Heart right ventricle (tissue), 16 donors: ENCODE results near the gene ZFHX3. TPM values are rescaled to one million over a fixed set of nuclear protein-coding genes. Genes with fewer than 3 reads are reported as not detected.
A peak's percentile ranks its signal among the peaks of the same experiment; 100 is the strongest.

Experiments
- ATAC-seq, 8 donors: fragments of 200-7000 bp; cut with Tn5 transposase; one replicate each; pipeline ENCODE4 v1.9.1; 2020; ENCODE audit warnings: mild to moderate bottlenecking in 8 of 8, moderate library complexity in 8 of 8, moderate number of reproducible peaks in 1 of 8
- DNase-seq, 2 donors: peaks; one replicate each; pipeline ENCODE4 v3.0.0-alpha.2; 2020
- H3K27ac ChIP-seq, 10 donors: fragments of 200-600 bp; sonication (generic) in 2 of 10; one replicate each; pipeline versions ENCODE4 v1.5.0 to v1.8.0; 2020 to 2022; ENCODE audit warnings: mild to moderate bottlenecking in 3 of 10
- H3K27me3 ChIP-seq, 7 donors: fragments of 200-600 bp; one replicate each; pipeline ENCODE4 v1.8.0; 2021 to 2022; ENCODE audit warnings: mild to moderate bottlenecking in 2 of 7
- H3K36me3 ChIP-seq, 9 donors: fragments of 200-600 bp; sonication (generic) in 1 of 9; one replicate each; pipeline versions ENCODE4 v1.5.0 to v1.8.0; 2020 to 2022; ENCODE audit warnings: mild to moderate bottlenecking in 2 of 9
- H3K4me1 ChIP-seq, 9 donors: fragments of 200-600 bp; sonication (generic) in 1 of 9; one replicate each; pipeline versions ENCODE4 v1.5.0 to v1.8.0; 2020 to 2022; ENCODE audit warnings: mild to moderate bottlenecking in 4 of 9
- H3K4me3 ChIP-seq, 10 donors: fragments of 200-600 bp; sonication (generic) in 2 of 10; one replicate each; pipeline versions ENCODE4 v1.5.0 to v1.8.0; 2020 to 2022; ENCODE audit warnings: mild to moderate bottlenecking in 7 of 10, moderate library complexity in 2 of 10
- H3K9me3 ChIP-seq, 11 donors: fragments of 200-600 bp in 10 of 11; sonication (generic) in 2 of 11; one replicate each; pipeline versions ENCODE4 v1.5.0 to v1.8.0; 2013 to 2022; ENCODE audit warnings: mild to moderate bottlenecking in 2 of 11, control low read depth in 1 of 11, moderate library complexity in 1 of 11
- CTCF ChIP-seq, 9 donors: fragments of 200-600 bp; sonication (generic) in 2 of 9; IDR thresholded peaks; one replicate each; pipeline versions ENCODE4 v1.5.0 to v1.8.0; 2021 to 2022; ENCODE audit warnings: antibody characterized with exemption in 9 of 9, mild to moderate bottlenecking in 5 of 9, moderate library complexity in 1 of 9
- whole genome bisulfite sequencing, 2 donors: extraction: QIAGEN DNeasy Blood & Tissue Kit; methylation state at CpG; one replicate each; pipeline ENCODE4 v1.1.7; 2013; ENCODE audit warnings: inconsistent platforms in 1 of 2; 5-methylcytosine and 5-hydroxymethylcytosine counted together
- intact Hi-C, 10 donors: fragments of 100-400 bp; cut with DNase I; formaldehyde crosslinking; loops; one replicate each; pipeline versions ENCODE4 v1.11.1 to v1.14.2; 2022
- polyA plus RNA-seq, 2 donors: library from polyadenylated mRNA; stranded (reverse); fragments of 200-250 nt; gene quantifications; one replicate each; pipeline ENCODE4 v1.2.3, GENCODE V29; 2013
- total RNA-seq, 10 donors: library from RNA; stranded (reverse); fragmentation: NEBNext Ultra II Directional in 3 of 10; extraction: Animal tissue kit (Norgen Biotek cat#: 25700) in 3 of 10; gene quantifications; one replicate each; pipeline versions ENCODE4 v1.2.1 to v1.2.4, GENCODE V29; 2021 to 2023
- donor health status: Arrhythmogenic right ventricular cardiomyopathy.
- donor health status: ischemic (EF 13 %, LVEDD 7.1; RV severe dilation, severe dysfunction).
- donor health status: healthy with polysubstance abuse.
- donor health status: DM: no; HTN: yes; CAD: no.
- donor health status: DM: no; HTN: no; CAD: no.
- donor health status: ischemic (EF 25% LVEDD 6.9; RV normal size, moderate dysfunction).
- donor health status: ischemic (EF 25% LVEDD 5.7; RV mildly dilated, moderate dysfunction).
- donor health status: healthy.
- donor health status: DM: yes; HTN: yes; CAD: no.
- donor health status: Ischemic cardiomyopathy.
- donor health status: ischemic (EF 35%, LVEDD 5.7; RV mildly dilated, moderate dysfunction).
- donor health status: nonischemic (EF 11% LVEDD 7.7; RV severe dilation, severe dysfunction).
- donor health status: DM: yes; HTN: yes; CAD: no.
- donor health status: PGD.
- donor health status: ischemic (EF 29% LVEDD 5.4; RV normal size, mild dysfunction).
- donor health status: nonischemic (EF 23%, LVEDD 6.1; RV moderate dilation, normal function).

Gene ZFHX3
- total and polyA plus RNA-seq, 12 donors, result 1.6 to 15.2 (median 10.4) TPM

- Histone ChIP-seq H3K9me3 (no peaks in the 10 kb centered on the region), H3K4me1 (peaks cover 4 to 33% (median 16%) of the 10 kb centered on the region in 9 donors), H3K36me3 (peaks cover 0 to 44% (median 6%) of the 10 kb centered on the region in 9 donors), H3K27ac (peak overlapping the region in 3 of 10 donors; percentile 16 to 45 (median 22)), H3K4me3 (no peak overlapping the region), H3K27me3 (no peaks in the 10 kb centered on the region)
- 93 to 100% methylated on average over 3 of the region's 3 CpGs for WGBS, 2 donors
- intact Hi-C loops, result no loop called here
- ATAC-seq (no peak), DNase-seq (no peak)
- TF ChIP-seq CTCF (IDR thresholded peaks at IDR 0.05), result no peak
Observed at GRCh38 chr16:72951916-72952315, 96.0 kb downstream of the ZFHX3 start.

- Histone ChIP-seq H3K27ac (no peak overlapping the region), H3K36me3 (peaks cover 0 to 35% (median 6%) of the 10 kb centered on the region in 9 donors), H3K4me3 (no peak overlapping the region), H3K4me1 (peaks cover 4 to 46% (median 29%) of the 10 kb centered on the region in 9 donors), H3K9me3 (no peaks in the 10 kb centered on the region), H3K27me3 (no peaks in the 10 kb centered on the region)
- no peak for DNase-seq
- no peak for ATAC-seq
- intact Hi-C loops, result no loop called here
- TF ChIP-seq CTCF (IDR thresholded peaks at IDR 0.05), result no peak
- WGBS, 2 donors, result 96 to 98% methylated on average over 20 of the region's 20 CpGs
Observed at GRCh38 chr16:72950669-72951068, 97.3 kb downstream of the ZFHX3 start.

GRCh38 chr16:72948238-72948829, 99.6 kb downstream of the ZFHX3 start:
- no peak for DNase-seq
- ATAC-seq, result no peak
- intact Hi-C loops, result loop anchor here in 3 of 10 donors (10.0 kb wide), 1 partner anchor 96 kb away; the partner anchor contains the start of gene ZFHX3 (in 3 of the 3)
- peak overlapping the region in 3 of 10 donors; percentile 54 to 67 (median 63) for H3K27ac ChIP-seq
- H3K36me3 ChIP-seq, result peaks cover 0 to 40% (median 6%) of the 10 kb centered on the region in 9 donors
- H3K4me3 ChIP-seq, result no peak overlapping the region
- 94 to 95% methylated on average over 17 of the region's 17 CpGs for WGBS, 2 donors
- H3K27me3 ChIP-seq, result no peaks in the 10 kb centered on the region
- H3K9me3 ChIP-seq, result no peaks in the 10 kb centered on the region
- TF ChIP-seq CTCF (IDR thresholded peaks at IDR 0.05), result no peak
- H3K4me1 ChIP-seq, result peaks cover 4 to 46% (median 25%) of the 10 kb centered on the region in 9 donors

GRCh38 chr16:72947379-72948237, 100.3 kb downstream of the ZFHX3 start:
- no peak for TF ChIP-seq CTCF (IDR thresholded peaks at IDR 0.05)
- Histone ChIP-seq H3K27ac (peak overlapping the region in 5 of 10 donors; percentile 35 to 67 (median 54)), H3K9me3 (no peaks in the 10 kb centered on the region), H3K27me3 (no peaks in the 10 kb centered on the region), H3K4me1 (peaks cover 4 to 38% (median 25%) of the 10 kb centered on the region in 9 donors), H3K4me3 (no peak overlapping the region), H3K36me3 (peaks cover 0 to 41% (median 6%) of the 10 kb centered on the region in 9 donors)
- ATAC-seq, result peak in 6 of 8 donors; percentile 12 to 49 (median 20)
- 75 to 84% methylated on average over 26 of the region's 26 CpGs for WGBS, 2 donors
- intact Hi-C loops, result loop anchor here in 3 of 10 donors (10.0 kb wide), 1 partner anchor 97 kb away; the partner anchor contains the start of gene ZFHX3 (in 3 of the 3)
- DNase-seq, result no peak
